ENCODE measurements around the gene DSTN.

The DSTN gene

DNA sequence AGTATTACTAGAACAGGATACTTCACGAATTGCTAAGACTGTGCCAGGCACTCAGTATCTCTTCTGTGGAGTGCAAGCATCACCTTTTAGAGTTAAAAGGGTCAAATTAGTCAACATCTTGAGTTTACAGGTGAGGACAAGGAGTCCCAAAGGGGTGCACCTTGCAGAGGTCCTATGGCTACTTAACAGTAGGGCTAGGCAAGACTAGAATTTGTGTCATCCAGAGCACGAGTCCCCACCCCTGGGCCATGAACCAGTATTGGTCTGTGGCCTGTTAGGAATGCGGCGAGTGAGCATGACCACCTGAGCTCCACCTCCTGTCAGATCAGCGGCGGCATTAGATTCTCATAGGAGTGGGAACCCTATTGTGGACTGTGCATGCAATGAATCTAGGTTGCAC, 10.5 kb upstream of the DSTN start:
- Histone ChIP-seq H2BK15ac (ENCODE audit: low read length) (no peak overlapping the region), H3K79me1 (ENCODE audit: low read depth, low read length) (no peaks in the 10 kb centered on the region), H3K18ac (ENCODE audit: low read length) (no peak overlapping the region), H3K36me3 (replicated peaks in 1 of 2; ENCODE audit: control insufficient read depth in 2 of 2, insufficient read depth in 2 of 2, low read length in 2 of 2) (no peaks in the 10 kb centered on the region), H3K4me3 (ENCODE audit: low read length in 2 of 2) (no peak overlapping the region), H3K23ac (ENCODE audit: low read depth, low read length, poor library complexity) (no peak overlapping the region), H3K27ac (replicated peaks; ENCODE audit: low read length) (no peak overlapping the region), H3K9ac (ENCODE audit: low read depth, low read length, poor library complexity) (no peak overlapping the region), H2AFZ (ENCODE audit: low read length) (no peak overlapping the region), H3K4ac (ENCODE audit: low read length) (no peak overlapping the region), H3K9me3 (replicated peaks in 1 of 2; ENCODE audit: control insufficient read depth in 2 of 2, insufficient read depth in 1 of 2, low read depth in 1 of 2, low read length in 2 of 2) (no peaks in the 10 kb centered on the region), H2AK5ac (ENCODE audit: low read depth, low read length) (no peak overlapping the region), H2BK120ac (ENCODE audit: low read depth, low read length) (no peak overlapping the region), H2BK5ac (ENCODE audit: low read length) (no peak overlapping the region), H2BK12ac (ENCODE audit: low read length) (no peak overlapping the region), H3K14ac (ENCODE audit: low read length) (no peak overlapping the region), H3K4me2 (ENCODE audit: insufficient read depth, low read length, poor library complexity, severe bottlenecking) (no peak overlapping the region), H4K8ac (ENCODE audit: low read depth, low read length) (no peak overlapping the region), H3K27me3 (ENCODE audit: control insufficient read depth in 3 of 3, insufficient read depth in 3 of 3, low read depth in 1 of 3, low read length in 3 of 3) (no peaks in the 10 kb centered on the region), H4K91ac (ENCODE audit: low read depth, low read length, poor library complexity) (no peak overlapping the region), H3K4me1 (ENCODE audit: control insufficient read depth in 2 of 2, insufficient read depth in 1 of 2, low read depth in 1 of 2, low read length in 2 of 2) (peaks cover 5 to 8% of the 10 kb centered on the region in 2 donors)
- DNase-seq (ENCODE audit: low spot score), result no peak
- no CpG with 5 or more reads among the region's 6 CpGs for WGBS, 2 donors (ENCODE audit: extremely low coverage in 2 of 2, insufficient read length in 2 of 2, insufficient replicate concordance in 1 of 2)

DNA sequence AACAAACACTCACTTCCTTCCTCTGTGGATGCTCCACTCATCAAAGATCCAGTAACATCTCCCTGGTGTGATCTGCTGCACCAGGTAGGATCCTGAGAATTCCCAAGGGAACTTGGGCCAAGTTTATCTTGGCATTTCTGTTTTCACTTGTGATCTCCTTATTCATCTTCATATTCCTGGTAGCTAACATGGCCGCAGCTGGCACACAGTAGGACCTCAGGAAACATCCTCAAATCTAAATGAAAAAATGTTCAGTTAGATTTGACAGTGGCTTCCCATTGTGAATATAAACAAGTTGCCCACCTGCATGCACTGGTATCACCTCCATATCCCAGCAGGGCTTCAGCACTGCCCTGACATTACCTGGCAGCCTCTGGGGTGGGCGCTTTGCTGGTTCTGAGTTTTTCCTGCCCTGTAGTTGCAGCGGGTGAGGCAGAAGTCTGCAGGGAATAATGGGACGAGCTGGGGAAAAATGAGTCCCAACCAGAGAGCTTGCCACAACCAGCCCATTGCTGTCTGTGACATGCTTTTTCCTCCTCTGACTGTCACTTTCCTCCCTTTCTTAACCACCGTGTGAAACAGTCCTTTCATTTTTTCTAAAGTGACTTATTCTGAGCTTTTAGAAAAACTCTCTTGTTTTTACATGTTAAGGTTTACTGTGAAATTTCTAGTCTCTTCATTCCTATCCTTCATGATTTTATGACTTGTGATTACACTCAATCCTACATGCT, 9.4 kb upstream of the DSTN start:
- H3K23ac ChIP-seq (ENCODE audit: low read depth, low read length, poor library complexity), result no peak overlapping the region
- no peak overlapping the region for H2BK15ac ChIP-seq (ENCODE audit: low read length)
- no peaks in the 10 kb centered on the region for H3K27me3 ChIP-seq (ENCODE audit: control insufficient read depth in 3 of 3, insufficient read depth in 3 of 3, low read depth in 1 of 3, low read length in 3 of 3)
- H3K27ac ChIP-seq (replicated peaks; ENCODE audit: low read length), result no peak overlapping the region
- no peak overlapping the region for H3K4me3 ChIP-seq (ENCODE audit: low read length in 2 of 2)
- no peak overlapping the region for H2AK5ac ChIP-seq (ENCODE audit: low read depth, low read length)
- no peaks in the 10 kb centered on the region for H3K9me3 ChIP-seq (replicated peaks in 1 of 2; ENCODE audit: control insufficient read depth in 2 of 2, insufficient read depth in 1 of 2, low read depth in 1 of 2, low read length in 2 of 2)
- no CpG with 5 or more reads among the region's 5 CpGs for WGBS, 2 donors (ENCODE audit: extremely low coverage in 2 of 2, insufficient read length in 2 of 2, insufficient replicate concordance in 1 of 2)
- no peak overlapping the region for H3K14ac ChIP-seq (ENCODE audit: low read length)
- DNase-seq (ENCODE audit: low spot score), result no peak
- no peak overlapping the region for H2BK5ac ChIP-seq (ENCODE audit: low read length)
- H4K91ac ChIP-seq (ENCODE audit: low read depth, low read length, poor library complexity), result no peak overlapping the region
- H3K79me1 ChIP-seq (ENCODE audit: low read depth, low read length), result no peaks in the 10 kb centered on the region
- H4K8ac ChIP-seq (ENCODE audit: low read depth, low read length), result no peak overlapping the region
- no peak overlapping the region for H3K9ac ChIP-seq (ENCODE audit: low read depth, low read length, poor library complexity)
- H3K36me3 ChIP-seq (replicated peaks in 1 of 2; ENCODE audit: control insufficient read depth in 2 of 2, insufficient read depth in 2 of 2, low read length in 2 of 2), result no peaks in the 10 kb centered on the region
- no peak overlapping the region for H3K18ac ChIP-seq (ENCODE audit: low read length)
- H3K4me2 ChIP-seq (ENCODE audit: insufficient read depth, low read length, poor library complexity, severe bottlenecking), result no peak overlapping the region
- H3K4me1 ChIP-seq (ENCODE audit: control insufficient read depth in 2 of 2, insufficient read depth in 1 of 2, low read depth in 1 of 2, low read length in 2 of 2), result peaks cover 5 to 8% of the 10 kb centered on the region in 2 donors
- no peak overlapping the region for H2BK12ac ChIP-seq (ENCODE audit: low read length)
- H2BK120ac ChIP-seq (ENCODE audit: low read depth, low read length), result no peak overlapping the region
- no peak overlapping the region for H2AFZ ChIP-seq (ENCODE audit: low read length)
- H3K4ac ChIP-seq (ENCODE audit: low read length), result no peak overlapping the region

DNA sequence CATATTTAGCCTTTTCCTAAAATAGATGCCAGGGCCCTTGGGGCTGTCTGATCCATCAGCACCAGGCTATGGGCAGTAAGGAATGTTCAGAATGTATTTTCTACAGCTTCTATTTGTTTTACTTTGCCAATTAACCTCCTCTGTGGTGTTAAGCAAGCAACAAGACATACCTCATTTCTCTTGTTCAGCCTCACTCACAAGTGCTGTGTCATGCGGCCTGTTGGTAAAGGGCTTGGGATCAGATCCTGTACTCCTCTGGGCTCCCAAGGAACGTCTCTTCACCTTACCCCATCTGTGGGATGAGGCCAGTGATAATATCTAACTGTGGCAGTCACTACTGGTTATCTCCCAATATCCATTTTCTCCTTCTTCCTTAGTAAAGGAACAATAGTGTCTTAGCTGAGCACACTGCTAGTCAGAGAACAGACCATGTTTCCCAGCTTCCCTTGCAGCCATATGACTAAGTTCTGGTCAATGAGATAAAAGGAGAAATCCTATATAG, 7.0 kb upstream of the DSTN start:
- no peak overlapping the region for H2AFZ ChIP-seq (ENCODE audit: low read length)
- H3K27ac ChIP-seq (replicated peaks; ENCODE audit: low read length), result no peak overlapping the region
- no peak overlapping the region for H2BK15ac ChIP-seq (ENCODE audit: low read length)
- H3K79me1 ChIP-seq (ENCODE audit: low read depth, low read length), result no peaks in the 10 kb centered on the region
- no peak overlapping the region for H3K4me2 ChIP-seq (ENCODE audit: insufficient read depth, low read length, poor library complexity, severe bottlenecking)
- H4K8ac ChIP-seq (ENCODE audit: low read depth, low read length), result no peak overlapping the region
- H3K4me1 ChIP-seq (ENCODE audit: control insufficient read depth in 2 of 2, insufficient read depth in 1 of 2, low read depth in 1 of 2, low read length in 2 of 2), result no peaks in the 10 kb centered on the region
- WGBS, 2 donors (ENCODE audit: extremely low coverage in 2 of 2, insufficient read length in 2 of 2, insufficient replicate concordance in 1 of 2), result no CpG with 5 or more reads among the region's 2 CpGs
- no peak overlapping the region for H2AK5ac ChIP-seq (ENCODE audit: low read depth, low read length)
- no peak overlapping the region for H2BK120ac ChIP-seq (ENCODE audit: low read depth, low read length)
- no peaks in the 10 kb centered on the region for H3K36me3 ChIP-seq (replicated peaks in 1 of 2; ENCODE audit: control insufficient read depth in 2 of 2, insufficient read depth in 2 of 2, low read length in 2 of 2)
- H3K9me3 ChIP-seq (replicated peaks in 1 of 2; ENCODE audit: control insufficient read depth in 2 of 2, insufficient read depth in 1 of 2, low read depth in 1 of 2, low read length in 2 of 2), result no peaks in the 10 kb centered on the region
- H3K18ac ChIP-seq (ENCODE audit: low read length), result no peak overlapping the region
- H3K4ac ChIP-seq (ENCODE audit: low read length), result no peak overlapping the region
- no peak overlapping the region for H3K4me3 ChIP-seq (ENCODE audit: low read length in 2 of 2)
- H3K27me3 ChIP-seq (ENCODE audit: control insufficient read depth in 3 of 3, insufficient read depth in 3 of 3, low read depth in 1 of 3, low read length in 3 of 3), result no peaks in the 10 kb centered on the region
- H3K14ac ChIP-seq (ENCODE audit: low read length), result no peak overlapping the region
- H2BK12ac ChIP-seq (ENCODE audit: low read length), result no peak overlapping the region
- no peak overlapping the region for H3K23ac ChIP-seq (ENCODE audit: low read depth, low read length, poor library complexity)
- H3K9ac ChIP-seq (ENCODE audit: low read depth, low read length, poor library complexity), result no peak overlapping the region
- H4K91ac ChIP-seq (ENCODE audit: low read depth, low read length, poor library complexity), result no peak overlapping the region
- H2BK5ac ChIP-seq (ENCODE audit: low read length), result no peak overlapping the region
- DNase-seq (ENCODE audit: low spot score), result no peak

DNA sequence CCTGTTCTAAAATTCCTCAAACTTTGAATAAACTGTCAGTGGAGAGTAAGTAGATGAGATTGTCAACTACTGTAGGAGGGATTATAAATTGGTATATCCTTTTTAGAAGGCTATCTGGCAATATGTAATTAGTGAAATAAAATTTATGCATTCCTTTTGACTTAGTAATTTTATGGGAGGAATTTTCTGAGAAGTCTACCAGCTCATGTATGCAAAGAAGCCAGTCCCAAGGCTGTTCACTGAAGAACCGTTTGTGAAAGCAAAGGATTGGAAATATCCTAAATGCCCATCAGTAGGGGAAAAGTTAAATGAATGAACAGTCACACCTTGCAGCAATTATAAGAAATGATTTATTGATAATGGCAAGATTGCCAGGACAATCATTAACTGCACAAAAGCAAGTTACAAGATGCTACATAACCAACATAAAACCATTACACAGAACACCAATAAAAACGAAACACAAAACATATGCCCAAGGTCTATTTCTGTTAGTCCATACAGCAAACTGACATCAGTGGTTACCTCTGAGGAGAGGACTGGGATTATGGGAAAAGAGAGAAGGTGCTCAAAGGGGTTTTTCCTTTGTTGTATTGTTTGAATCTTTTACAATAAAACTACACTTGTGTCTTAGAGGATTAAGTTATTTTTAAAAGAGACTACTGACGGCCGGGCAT, 4.6 kb upstream of the DSTN start:
- Histone ChIP-seq H3K27ac (replicated peaks; ENCODE audit: low read length) (no peak overlapping the region), H4K8ac (ENCODE audit: low read depth, low read length) (no peak overlapping the region)

More for the DNA sequence above, 4.6 kb upstream of the DSTN start:
- no peaks in the 10 kb centered on the region for H3K79me1 ChIP-seq (ENCODE audit: low read depth, low read length)
- H3K4me2 ChIP-seq (ENCODE audit: insufficient read depth, low read length, poor library complexity, severe bottlenecking), result no peak overlapping the region
- no peak overlapping the region for H2BK120ac ChIP-seq (ENCODE audit: low read depth, low read length)
- no peaks in the 10 kb centered on the region for H3K36me3 ChIP-seq (replicated peaks in 1 of 2; ENCODE audit: control insufficient read depth in 2 of 2, insufficient read depth in 2 of 2, low read length in 2 of 2)
- no peak overlapping the region for H2AFZ ChIP-seq (ENCODE audit: low read length)
- H3K9me3 ChIP-seq (replicated peaks in 1 of 2; ENCODE audit: control insufficient read depth in 2 of 2, insufficient read depth in 1 of 2, low read depth in 1 of 2, low read length in 2 of 2), result no peaks in the 10 kb centered on the region
- no CpG with 5 or more reads among the region's 4 CpGs for WGBS, 2 donors (ENCODE audit: extremely low coverage in 2 of 2, insufficient read length in 2 of 2, insufficient replicate concordance in 1 of 2)
- no peak overlapping the region for H3K9ac ChIP-seq (ENCODE audit: low read depth, low read length, poor library complexity)
- H3K18ac ChIP-seq (ENCODE audit: low read length), result no peak overlapping the region
- no peak for DNase-seq (ENCODE audit: low spot score)
- H2BK15ac ChIP-seq (ENCODE audit: low read length), result no peak overlapping the region
- H2BK5ac ChIP-seq (ENCODE audit: low read length), result no peak overlapping the region
- H3K4me1 ChIP-seq (ENCODE audit: control insufficient read depth in 2 of 2, insufficient read depth in 1 of 2, low read depth in 1 of 2, low read length in 2 of 2), result peaks cover 2% of the 10 kb centered on the region in 2 donors
- H3K4ac ChIP-seq (ENCODE audit: low read length), result no peak overlapping the region
- no peak overlapping the region for H2AK5ac ChIP-seq (ENCODE audit: low read depth, low read length)
- H3K14ac ChIP-seq (ENCODE audit: low read length), result no peak overlapping the region
- H4K91ac ChIP-seq (ENCODE audit: low read depth, low read length, poor library complexity), result no peak overlapping the region
- no peak overlapping the region for H3K23ac ChIP-seq (ENCODE audit: low read depth, low read length, poor library complexity)
- no peak overlapping the region for H2BK12ac ChIP-seq (ENCODE audit: low read length)
- H3K27me3 ChIP-seq (ENCODE audit: control insufficient read depth in 3 of 3, insufficient read depth in 3 of 3, low read depth in 1 of 3, low read length in 3 of 3), result peaks cover 0 to 3% (median 3%) of the 10 kb centered on the region in 3 experiments
- H3K4me3 ChIP-seq (ENCODE audit: low read length in 2 of 2), result no peak overlapping the region
